ENCODE results near the gene WDR5. TPM values are rescaled to one million over a fixed set of nuclear protein-coding genes. Genes with fewer than 3 reads are reported as not detected.
"Not testable (repeated sequence)": the region's sequence is repeated elsewhere in the genome, so short reads cannot be mapped to it uniquely, and the experiment has no call there.

WDR5 gene
- total RNA-seq, 1 donor from 2014 or later = 16.1 TPM

DNA sequence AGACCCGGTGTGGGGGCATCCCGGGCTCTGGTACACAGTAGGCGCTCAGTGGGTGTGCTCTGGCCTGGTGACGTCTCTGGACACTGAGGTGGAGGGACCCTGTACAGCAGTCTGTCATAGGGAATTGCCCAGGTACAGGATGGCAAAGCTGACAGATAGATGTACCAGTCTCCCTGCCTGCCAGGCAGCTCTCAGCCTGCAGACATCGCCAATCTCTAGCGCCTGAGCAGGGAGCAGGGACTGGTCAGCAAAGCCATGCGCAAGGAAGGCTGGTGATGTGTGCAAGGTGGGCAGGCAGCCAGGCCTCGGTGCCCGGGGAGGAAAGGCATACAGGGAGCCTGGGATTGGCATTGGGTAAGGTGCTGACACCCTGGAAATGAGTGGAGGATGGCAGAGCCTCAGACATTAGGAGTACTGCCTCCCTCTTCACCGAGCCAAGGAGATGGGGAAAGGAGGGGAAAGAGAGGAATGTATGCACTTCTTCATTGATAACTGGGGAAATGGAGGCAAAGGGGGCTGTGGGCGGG is 34.2 kb upstream of the WDR5 start:
- no peak overlapping the region for H3K4me3 ChIP-seq (ENCODE audit: low read depth, low read length)
- no peaks in the 10 kb centered on the region for H3K36me3 ChIP-seq (ENCODE audit: control insufficient read depth, insufficient read depth, low read length)

DNA sequence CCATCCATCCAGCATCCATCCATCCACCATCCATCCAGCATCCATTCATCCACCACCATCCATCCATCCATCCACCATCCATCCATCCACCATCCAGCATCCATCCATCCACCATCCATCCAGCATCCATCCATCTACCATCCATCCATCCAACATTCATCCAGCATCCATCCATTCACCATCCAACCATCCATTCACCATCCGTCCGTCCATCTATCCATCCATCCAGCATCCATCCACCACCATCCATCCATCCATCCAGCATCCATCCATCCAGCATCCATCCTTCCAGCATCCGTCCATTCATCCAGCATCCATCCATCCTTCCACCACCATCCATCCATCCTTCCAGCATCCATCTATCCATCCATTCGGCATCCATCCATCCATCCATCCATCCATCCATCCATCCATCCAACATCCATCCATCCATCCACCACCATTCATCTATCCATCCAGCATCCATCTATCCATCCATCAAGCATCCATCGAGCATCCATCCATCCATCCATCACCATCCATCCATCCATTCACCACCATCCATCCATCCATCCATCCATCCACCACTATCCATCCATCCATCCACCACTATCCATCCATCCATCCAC is 32.4 kb upstream of the WDR5 start:
- peak; percentile 95 for FAIRE-seq

More for the DNA sequence above, 34.2 kb upstream of the WDR5 start:
- TF ChIP-seq, protein P1, sequence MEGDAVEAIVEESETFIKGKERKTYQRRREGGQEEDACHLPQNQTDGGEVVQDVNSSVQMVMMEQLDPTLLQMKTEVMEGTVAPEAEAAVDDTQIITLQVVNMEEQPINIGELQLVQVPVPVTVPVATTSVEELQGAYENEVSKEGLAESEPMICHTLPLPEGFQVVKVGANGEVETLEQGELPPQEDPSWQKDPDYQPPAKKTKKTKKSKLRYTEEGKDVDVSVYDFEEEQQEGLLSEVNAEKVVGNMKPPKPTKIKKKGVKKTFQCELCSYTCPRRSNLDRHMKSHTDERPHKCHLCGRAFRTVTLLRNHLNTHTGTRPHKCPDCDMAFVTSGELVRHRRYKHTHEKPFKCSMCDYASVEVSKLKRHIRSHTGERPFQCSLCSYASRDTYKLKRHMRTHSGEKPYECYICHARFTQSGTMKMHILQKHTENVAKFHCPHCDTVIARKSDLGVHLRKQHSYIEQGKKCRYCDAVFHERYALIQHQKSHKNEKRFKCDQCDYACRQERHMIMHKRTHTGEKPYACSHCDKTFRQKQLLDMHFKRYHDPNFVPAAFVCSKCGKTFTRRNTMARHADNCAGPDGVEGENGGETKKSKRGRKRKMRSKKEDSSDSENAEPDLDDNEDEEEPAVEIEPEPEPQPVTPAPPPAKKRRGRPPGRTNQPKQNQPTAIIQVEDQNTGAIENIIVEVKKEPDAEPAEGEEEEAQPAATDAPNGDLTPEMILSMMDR (IDR thresholded peaks at IDR 0.05; ENCODE audit: insufficient read depth, low read length, severe bottlenecking) = no peak
- FAIRE-seq (no peak), DNase-seq (ENCODE audit: low read depth) (no peak)
- peaks cover 2% of the 10 kb centered on the region for H3K27me3 ChIP-seq (ENCODE audit: control insufficient read depth, insufficient read depth, low read length)

DNA sequence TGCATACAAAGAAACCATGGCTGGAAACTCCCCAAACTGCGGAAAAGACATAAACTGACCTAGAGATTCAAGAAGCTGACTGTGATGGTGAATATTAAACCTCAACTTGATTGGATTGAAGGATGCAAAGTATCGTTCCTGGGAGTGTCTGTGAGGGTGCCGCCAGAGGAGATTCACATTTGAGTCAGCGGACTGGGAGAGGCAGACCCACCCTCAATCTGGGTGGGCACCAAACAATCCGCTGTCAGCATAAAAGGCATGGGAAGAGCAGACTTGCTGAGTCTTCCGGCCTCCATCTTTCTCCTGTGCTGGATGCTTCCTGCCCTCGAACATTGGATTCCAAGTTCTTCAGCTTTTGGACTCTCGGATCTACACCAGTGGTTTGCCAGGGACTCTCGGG is 24.8 kb upstream of the WDR5 start:
- FAIRE-seq (no peak), DNase-seq (ENCODE audit: low read depth) (no peak)
- TF ChIP-seq, protein P1 (IDR thresholded peaks at IDR 0.05; ENCODE audit: insufficient read depth, low read length, severe bottlenecking) = no peak
- H3K27me3 ChIP-seq (ENCODE audit: control insufficient read depth, insufficient read depth, low read length) = no peaks in the 10 kb centered on the region
- H3K4me3 ChIP-seq (ENCODE audit: low read depth, low read length) = no peak overlapping the region
- no peaks in the 10 kb centered on the region for H3K36me3 ChIP-seq (ENCODE audit: control insufficient read depth, insufficient read depth, low read length)

More for the DNA sequence above, 32.4 kb upstream of the WDR5 start:
- Histone ChIP-seq H3K4me3 (ENCODE audit: low read depth, low read length) (no peak overlapping the region), H3K27me3 (ENCODE audit: control insufficient read depth, insufficient read depth, low read length) (peaks cover 2% of the 10 kb centered on the region), H3K36me3 (ENCODE audit: control insufficient read depth, insufficient read depth, low read length) (no peaks in the 10 kb centered on the region)
- TF ChIP-seq, protein P1 (IDR thresholded peaks at IDR 0.05; ENCODE audit: insufficient read depth, low read length, severe bottlenecking) = no peak
- no peak for DNase-seq (ENCODE audit: low read depth)

DNA sequence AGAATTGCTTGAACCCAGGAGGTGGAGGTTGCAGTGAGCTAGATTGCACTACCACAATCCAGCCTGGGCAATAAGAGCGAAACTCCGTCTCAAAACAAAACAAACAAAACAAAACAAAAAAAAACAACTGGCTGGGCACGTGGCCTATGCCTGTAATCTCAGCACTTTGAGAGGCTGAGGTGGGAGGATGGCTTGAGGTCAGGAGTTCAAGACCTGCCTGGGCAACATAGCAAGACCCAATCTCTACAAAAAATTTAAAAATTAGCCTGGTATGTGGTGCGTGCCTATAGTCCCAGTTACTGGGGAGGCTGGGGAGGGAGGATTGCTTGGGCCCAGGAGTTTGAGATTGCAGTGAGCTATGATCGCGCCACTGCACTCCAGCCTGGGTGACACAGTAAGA is 23.3 kb upstream of the WDR5 start:
- no peak for FAIRE-seq
- DNase-seq (ENCODE audit: low read depth) = no peak
- TF ChIP-seq, protein P1 (IDR thresholded peaks at IDR 0.05; ENCODE audit: insufficient read depth, low read length, severe bottlenecking) = no peak
- H3K27me3 ChIP-seq (ENCODE audit: control insufficient read depth, insufficient read depth, low read length) = no peaks in the 10 kb centered on the region
- no peaks in the 10 kb centered on the region for H3K36me3 ChIP-seq (ENCODE audit: control insufficient read depth, insufficient read depth, low read length)
- no peak overlapping the region for H3K4me3 ChIP-seq (ENCODE audit: low read depth, low read length)

DNA sequence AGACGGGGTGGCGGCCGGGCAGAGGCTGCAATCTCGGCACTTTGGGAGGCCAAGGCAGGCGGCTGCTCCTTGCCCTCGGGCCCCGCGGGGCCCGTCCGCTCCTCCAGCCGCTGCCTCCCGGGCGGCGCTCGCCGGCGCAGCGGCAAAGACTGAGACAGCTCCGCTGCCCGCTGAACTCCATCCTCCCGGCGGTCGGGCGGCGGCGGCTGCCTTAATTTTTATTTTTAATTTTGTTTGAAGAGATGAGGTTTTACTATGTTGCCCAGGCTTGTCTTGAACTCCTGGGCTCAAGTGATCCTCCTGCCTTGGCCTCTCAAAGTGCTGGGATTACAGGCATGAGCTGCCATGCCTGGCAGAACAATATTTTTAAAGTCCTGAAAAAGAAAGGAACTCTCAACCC is 16.9 kb upstream of the WDR5 start:
- not testable (repeated sequence) for H3K36me3 ChIP-seq (ENCODE audit: control insufficient read depth, insufficient read depth, low read length); H3K27me3 ChIP-seq (ENCODE audit: control insufficient read depth, insufficient read depth, low read length); DNase-seq (ENCODE audit: low read depth); H3K4me3 ChIP-seq (ENCODE audit: low read depth, low read length); FAIRE-seq

DNA sequence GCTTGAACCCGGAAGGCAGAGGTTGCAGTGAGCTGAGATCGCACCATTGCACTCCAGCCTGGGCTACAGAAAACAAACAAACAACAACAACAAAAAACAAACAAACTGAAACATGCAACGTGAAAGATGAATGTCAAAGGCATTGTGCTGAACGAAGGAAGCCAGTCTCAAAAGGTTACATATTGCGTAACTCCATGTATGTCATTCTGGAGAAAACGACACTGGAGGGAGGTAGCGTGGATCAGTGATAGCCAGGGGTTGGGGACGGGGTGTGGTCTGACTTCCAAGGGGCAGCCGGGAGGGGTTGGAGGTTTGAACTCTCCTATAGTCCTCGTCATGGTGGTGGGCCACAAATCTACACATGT is 12.1 kb upstream of the WDR5 start:
- Histone ChIP-seq H3K27me3 (ENCODE audit: control insufficient read depth, insufficient read depth, low read length) (no peaks in the 10 kb centered on the region), H3K36me3 (ENCODE audit: control insufficient read depth, insufficient read depth, low read length) (no peaks in the 10 kb centered on the region), H3K4me3 (ENCODE audit: low read depth, low read length) (no peak overlapping the region)
- no peak for FAIRE-seq
- no peak for DNase-seq (ENCODE audit: low read depth)
- TF ChIP-seq, protein P1 (IDR thresholded peaks at IDR 0.05; ENCODE audit: insufficient read depth, low read length, severe bottlenecking) = no peak
